GM19238 (cell line): Measurements from ENCODE around the gene NTSR2.
"Not testable (repeated sequence)": the region's sequence is repeated elsewhere in the genome, so short reads cannot be mapped to it uniquely, and the experiment has no call there.

Experiments
- DNase-seq: peaks from one replicate; pipeline ENCODE4 v3.0.0; 2011; ENCODE audit warnings: low spot score; ENCODE audit not compliant: insufficient read length

NTSR2 gene

DNA sequence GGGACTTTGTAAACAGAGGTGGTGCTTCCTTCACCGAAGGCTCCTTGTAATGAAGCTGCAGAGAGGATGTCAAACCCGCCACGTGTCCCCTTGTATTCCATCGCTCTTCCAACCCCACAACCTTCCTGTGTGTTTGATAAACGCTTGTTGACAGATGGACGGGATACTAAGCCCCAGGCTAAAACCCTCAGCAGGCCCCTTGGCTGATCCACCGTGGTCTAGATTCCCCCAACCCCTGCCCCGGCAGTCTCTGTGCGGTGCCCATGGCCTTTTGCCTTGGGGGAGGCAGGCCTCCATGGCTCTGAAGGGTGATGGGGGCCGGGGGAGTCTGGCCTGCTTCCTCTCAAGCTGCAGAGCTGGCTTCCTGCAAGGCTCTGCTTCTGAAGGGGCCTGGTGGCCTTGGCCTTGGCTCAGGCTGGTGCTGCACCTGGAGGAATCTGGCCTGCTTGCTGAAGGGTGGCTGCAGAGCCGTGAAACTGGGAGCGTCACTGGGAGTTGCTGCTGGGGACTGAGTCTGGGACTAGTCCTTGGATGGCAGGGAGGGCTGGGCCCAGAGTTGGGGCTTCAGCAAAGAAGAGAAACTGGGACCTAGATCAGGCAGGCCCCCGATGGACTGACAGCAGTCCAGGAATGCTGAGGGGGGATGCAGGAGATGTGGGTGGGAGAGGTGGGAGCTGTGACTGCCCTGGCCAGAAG is 9.6 kb upstream of the NTSR2 start:
- no peak for DNase-seq

DNA sequence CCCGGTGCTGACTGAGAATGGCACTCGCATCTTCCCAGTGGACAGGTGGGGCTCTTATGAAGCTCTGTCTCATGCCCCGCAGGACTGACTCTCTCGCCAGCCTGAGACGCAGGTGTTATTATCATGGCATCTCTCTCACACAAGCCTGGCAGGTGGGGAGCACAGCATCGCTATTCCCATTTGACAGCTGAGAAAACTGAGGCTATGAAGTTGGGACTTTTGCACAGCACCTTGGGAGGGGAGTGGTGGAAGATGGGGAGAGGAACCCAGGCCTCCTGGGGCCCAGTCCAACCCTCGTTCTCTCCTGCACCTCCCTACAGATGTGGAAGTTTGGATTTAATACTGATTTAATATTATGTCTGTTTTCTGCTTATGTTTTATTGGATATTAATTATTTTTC is 9.0 kb upstream of the NTSR2 start:
- DNase-seq, result no peak

DNA sequence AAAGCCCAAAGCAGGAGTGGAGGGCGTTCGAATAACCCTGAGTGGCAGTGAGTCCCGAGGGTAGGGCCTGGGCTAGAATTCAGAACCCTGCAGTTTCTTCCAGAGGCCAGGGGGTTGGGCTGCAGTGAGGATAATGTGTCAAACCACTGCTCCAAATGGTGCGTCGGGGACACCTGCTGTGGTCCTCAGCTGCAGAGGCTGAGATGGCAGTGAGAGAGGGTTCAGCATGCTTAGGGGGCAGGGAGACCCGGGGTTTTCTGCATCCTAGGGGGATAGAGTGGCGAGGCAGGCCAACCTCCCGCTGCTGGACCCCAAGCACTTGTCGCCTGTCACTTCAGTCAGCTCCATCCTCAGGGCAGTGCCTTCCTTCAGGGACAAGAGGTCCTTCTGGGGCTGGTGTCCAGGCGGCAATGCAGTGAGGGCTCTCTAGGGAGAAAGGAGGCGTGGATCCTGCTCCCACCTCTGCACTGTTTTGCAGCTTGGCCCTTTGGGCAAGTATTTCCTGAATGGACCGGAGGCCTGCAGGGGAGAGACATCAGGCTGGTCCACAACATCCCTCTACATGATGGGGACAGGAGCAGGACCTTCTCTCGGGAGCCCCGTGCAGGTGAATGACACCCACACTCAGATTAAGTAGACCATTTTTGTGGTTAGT is 8.4 kb upstream of the NTSR2 start:
- DNase-seq, result no peak

DNA sequence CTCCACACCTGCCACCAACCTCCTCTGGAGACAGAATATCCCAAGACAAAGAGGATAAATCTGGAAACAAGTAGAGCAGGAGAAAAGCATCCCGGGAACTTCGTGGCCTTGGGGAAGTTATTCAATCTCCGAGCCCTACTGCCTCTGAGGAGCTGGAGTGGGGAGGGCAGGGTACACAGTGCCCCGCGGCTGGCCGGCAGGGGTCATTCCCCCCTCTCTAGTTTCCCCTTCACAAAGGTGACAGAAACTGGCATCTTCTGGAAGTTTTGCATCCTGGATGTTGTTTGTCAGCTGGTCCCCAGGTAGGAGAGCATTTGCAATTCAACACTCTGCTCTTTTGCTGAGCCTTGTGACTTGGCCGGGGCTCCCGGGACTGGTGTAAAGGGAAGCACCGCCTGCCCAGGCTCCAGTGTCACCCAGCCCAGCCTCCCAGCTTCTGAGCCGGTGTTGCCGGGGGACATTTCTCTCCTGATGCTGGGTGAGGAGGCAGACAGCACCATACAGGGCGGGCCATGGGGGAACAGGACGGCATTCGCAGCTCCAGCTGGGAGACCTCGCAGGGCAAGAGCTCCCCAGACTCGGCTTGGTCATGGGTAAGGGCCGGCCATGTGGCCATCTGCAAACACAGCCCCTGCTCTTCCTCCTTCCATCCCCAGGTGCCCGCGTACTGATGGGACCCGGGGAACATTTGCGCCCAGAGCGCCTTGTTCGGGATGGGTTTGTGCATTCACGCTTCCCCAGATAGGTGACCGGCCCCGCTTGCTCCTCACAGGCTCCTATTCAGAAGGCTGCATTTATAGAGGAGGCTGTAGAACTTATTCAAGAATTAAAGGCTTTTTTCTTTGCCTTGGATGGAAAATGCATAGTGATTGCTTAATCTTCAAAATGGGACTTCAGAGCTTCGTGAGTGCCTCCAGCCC is 7.4 kb upstream of the NTSR2 start:
- no peak for DNase-seq

DNA sequence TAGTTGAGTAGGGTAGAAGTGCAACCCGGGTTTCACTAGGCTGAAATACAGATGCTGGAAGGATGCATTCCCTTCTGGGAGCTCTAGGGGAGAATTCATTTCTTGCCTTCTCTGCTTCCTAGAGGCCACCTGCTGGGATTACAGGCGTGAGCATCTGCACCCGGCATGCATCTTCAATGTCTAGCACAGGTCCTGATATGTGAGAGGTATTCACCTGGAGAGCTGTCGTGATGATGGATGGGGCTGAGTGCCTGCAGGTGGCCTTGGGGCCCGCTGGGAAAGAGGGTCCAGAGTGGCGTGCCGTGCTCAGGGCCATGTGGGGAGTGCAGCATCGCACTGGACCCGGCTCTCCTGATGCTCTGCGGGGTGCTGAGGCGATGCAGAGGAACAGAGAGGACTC is 6.6 kb upstream of the NTSR2 start:
- DNase-seq, result no peak

DNA sequence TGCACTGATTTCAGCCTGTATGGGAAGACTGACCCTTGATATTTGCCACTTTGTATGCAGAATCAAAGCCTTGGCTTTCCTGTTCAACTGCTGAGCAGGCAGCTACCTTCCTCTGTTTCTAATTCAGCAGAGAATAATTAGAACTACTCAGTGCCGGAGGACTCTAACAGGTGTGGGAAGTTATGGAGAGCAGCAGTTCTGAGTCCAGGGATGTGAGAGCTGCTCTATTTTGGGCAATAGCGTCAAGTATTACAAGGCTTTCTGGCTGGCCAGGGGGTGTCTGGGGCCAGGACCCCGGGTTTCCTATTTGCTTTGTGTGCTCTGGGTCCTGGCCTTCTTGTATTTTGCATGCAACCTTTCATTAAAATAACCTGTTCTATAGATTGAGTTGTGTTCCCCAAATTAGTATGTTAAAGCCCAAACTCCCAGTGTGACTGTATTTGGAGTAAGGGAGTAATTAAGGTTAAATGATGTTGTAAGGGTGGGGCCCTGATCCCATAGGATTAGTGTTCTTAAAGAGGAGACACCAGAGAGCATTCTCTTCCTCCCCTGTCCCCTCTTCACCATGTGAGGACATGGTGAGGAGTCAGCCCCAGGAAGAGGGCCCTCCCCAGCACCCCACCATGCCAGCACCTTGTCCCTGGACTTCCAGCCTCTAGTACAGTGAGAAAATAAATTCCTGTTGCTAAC is 5.6 kb upstream of the NTSR2 start:
- no peak for DNase-seq

DNA sequence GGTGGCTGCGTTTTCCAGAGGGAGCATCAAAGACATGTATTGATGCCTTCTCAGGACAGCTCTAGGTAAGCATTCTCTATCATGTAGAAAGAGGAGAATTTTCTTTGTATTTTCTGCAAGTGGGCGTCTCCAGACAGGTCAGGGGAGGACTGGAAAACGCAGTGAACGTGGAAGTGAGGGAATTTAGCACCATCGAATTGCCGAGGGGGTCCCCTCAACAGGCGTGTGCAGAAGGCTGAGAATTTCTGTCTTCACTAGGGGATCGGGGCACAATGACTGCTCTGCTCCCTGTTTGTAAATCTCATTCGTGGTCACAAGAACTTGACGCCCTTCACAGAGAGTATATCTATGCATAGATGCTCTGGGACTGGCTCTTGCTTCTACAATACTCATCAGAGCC is 5.0 kb upstream of the NTSR2 start:
- DNase-seq, result no peak

DNA sequence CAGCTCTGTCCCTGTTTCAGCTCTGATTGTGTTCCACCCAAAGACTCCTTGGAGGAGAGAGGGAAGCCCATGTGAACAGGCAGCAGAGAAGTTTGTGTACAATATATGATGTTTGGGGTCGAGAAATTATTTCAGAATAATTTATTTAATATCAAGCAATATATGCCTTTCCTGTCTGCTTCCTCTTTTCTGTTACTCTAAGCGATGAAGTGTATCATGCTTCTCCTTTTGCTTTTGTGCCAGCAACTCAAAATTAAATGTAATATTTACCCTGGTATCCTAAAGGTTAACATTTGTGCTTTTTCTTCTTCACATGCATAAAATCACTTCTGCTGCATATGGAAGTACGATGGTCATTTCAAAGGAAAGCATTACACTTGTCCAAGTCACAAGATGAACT is 2.4 kb upstream of the NTSR2 start:
- DNase-seq, result no peak

DNA sequence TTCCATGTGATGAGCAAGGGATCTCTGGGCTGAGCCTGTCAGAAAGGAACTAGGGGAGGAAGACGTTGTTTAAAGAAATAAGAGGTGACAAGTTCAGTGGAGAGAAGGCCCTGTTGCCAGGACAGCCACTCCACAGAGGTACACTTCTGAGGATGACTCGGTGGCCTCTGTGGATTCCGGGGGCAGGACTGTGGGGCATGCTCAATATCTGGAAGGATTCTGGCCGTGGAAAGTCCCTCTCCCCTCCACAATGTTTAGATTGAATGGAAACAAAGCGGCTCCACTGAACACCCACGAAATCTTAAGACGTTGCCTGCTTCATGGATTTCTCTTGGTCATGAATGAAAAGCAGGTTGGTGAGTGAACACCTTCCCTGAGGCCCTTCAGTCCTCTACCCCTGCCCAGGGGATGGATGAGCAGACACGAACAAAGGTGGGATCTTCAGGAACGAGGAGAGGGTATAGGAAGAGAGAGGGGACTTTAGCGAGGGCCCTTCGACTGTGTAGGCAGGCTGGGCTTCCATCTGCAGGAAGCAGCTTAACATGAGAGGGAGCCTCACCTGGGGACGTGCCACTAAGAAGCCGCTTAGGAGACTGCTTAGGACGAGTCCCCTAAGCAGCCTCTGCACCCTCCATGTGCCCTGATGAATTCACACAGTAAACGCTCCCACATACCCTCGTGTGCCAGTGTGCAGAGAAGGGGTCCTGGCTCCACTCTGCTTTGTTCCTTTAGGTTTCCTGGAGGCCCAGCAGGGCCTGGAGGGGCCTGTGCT is 1.9 kb downstream of the NTSR2 start:
- no peak for DNase-seq

DNA sequence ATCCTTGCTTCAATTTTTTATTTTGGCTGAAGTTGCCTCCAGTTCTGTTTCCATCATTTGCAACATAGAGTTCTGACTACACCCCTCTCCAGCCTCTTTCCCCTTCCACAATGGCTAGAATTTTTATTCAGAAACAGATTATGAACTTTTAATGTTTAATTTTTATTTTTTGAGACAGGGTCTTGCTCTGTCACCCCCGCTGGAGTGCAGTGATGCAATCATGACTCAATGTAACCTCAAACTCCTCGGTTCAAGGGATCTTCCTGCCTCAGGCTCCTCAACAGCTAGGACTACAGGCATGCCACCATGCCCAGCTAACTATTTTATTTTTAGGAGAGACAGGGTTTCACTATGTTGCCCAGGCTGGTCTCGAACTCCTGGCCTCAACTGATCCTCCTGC is 2.8 kb downstream of the NTSR2 start:
- DNase-seq, result no peak

DNA sequence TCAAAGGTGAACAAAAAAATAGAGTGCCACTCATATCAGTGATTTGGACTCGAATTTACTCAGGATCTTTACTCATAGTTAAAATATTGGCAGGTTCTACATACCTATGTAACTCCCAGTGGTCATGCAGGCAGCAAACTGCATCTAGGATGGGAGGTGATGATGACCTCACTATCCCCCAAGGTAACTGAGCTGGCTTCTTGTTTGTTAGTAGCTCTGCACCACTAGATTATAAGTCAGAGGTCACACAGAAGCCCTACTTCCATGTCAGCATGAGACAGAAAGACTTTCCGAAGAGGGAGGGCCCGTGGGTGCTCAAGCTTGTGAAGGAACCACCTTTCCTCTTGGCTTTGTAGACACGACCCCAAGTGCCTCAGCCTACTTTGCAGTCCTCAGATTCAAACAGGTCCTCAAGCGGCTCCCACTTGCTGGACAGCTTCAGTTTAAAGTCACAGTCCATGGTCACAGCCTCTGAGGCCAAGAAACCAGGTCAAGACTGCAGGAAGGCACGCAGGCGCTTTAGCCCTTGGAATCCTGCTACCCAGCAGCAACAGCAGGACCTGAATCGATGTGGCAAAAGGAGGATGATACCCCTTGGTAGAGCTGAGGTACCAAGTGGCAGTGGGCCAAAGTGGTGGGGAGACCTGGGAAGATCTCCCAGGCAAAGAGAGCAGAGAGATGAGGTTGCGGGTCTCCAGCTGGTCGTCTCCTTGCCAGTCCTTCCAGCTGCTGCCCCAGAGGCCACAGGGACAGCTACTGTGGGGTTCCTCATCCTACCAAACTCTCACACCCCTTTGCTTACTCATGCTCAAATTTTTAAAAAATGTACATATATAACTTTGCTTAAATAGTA is 4.3 kb downstream of the NTSR2 start:
- no peak for DNase-seq

DNA sequence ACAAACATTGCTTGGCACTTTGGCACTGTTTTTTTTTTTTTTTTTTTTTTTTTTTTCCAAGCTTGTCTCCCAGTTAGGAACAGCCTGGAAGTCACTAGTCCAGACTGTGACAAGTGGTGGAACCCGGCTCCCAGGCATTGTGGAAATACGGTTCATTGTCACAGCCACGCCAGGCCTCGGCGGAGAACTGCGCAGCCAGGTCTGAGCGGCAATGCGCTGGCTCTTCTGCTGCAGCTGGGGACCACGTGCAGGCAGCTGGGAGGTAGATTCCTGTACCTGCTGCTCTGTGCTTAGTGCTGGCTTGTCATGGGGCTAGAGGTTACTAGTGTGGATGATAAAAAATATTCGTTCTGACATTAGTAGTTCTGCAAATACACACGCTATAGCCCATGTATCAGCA is 5.0 kb downstream of the NTSR2 start:
- DNase-seq, result no peak

DNA sequence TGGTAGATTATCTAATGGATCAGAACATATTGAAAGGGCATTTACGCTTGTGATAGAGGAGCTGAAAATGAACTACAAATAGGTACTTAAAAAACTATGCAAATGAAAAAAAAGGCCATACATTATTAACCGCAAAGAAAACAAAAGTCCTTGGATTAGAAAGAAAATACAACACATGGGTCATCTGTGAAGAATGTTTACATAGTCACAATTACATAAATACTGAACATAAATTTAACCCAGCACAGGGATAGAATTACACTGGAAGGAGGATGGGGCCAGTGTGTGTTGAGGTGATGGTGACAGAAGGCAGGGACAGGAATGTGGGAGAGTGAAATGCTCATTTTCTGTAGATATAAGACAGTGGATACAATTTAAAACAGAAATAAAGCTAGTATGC is 6.6 kb downstream of the NTSR2 start:
- DNase-seq, result no peak

DNA sequence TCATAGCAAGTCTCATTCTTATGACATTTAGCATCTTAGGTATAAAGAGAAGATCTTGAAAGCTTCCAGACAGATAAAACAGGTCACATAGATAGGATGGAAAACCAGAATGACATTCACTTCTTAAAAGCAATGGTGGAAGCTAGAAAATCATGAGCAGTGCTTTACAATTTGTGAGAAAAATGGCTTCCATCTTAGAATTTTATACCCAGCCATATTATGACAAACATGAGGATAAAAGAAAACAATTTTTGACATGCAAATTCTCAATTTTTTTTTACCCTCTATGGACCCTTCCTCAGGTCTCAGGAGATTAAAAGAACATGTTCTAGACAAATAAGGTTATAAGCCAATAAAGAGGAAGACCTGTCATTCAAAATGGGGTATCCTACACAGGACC is 7.1 kb downstream of the NTSR2 start:
- DNase-seq, result no peak

DNA sequence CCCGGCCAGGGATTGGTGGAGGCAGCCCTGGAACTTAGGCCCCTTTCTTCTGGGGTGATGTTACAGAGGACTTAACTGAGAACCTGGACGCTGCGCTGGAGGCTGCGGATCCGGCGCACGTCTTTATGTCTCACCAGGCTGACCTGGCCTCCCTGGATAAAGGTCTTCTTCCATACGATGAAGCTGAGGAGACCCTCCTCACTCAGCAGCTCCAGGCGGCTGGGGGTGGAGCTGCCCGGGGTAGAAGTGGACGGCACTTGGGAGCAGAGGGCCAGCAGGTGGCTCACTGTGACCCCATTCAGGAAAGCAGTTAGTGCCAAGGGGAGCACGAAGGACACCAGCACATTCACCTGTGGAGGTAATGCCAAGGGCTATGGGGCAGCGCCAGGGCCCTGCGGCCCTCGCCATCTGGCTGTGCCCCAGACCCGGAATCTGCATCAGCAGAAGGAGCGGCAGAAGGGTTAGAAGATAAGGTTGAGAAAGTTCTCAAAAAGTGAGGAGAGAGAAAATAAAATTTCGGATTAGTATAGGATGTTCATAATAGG is 8.0 kb downstream of the NTSR2 start:
- no peak for DNase-seq

DNA sequence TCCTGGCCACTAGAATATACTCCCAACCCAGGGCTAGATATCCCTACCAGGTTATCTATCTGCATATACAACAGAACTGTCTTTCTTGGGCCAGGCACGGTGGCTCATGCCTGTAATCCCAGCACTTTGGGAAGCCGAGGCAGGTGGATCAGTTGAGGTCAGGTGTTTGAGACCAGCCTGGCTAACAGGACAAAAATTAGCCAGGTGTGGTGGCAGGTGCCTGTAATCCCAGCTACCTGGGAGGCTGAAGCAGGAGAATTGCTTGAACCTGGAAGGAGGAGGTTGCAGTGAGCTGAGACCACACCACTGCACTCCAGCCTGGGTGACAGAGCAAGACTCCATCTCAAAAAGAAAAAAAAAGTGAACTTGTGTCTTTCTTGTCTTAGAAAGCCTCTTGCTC is 9.6 kb downstream of the NTSR2 start:
- DNase-seq, result not testable (repeated sequence)

DNA sequence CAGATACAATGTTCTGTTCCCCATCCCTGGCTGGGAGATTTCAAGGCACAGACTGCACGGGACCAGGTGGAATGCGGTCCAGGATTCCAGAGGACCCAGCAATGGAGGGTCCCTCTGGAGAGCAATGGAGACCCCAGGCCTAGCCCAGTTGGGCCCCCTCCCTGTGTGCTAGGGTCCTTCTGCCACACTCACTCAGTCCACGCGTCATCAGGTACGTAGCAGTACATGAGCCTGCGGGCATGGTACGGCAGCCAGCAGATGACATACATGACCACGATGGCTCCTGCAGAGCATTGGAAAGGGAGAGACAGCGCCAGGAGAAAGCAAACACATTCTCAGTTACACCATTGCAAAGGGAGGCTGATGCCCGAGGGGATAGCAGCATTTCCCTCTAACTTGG is 10.1 kb downstream of the NTSR2 start:
- DNase-seq, result no peak

DNA sequence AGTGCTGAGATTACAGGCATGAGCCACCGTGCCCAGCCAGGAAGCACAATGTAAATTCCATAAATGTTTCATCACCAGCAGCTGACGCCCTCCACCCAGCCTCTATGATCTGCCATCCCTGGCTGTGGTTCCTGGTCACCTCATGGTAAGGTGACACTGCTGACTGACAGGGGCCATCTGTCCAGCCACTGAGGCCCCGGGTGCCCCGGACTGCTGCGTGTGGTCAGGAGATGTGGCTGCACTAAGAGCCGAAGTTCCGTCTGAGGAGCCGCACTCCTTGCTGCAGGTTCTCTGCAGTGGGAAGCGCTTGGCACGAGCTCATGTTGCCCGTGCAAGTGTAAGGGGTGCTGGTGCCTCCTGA is 10.9 kb downstream of the NTSR2 start:
- no peak for DNase-seq

DNA sequence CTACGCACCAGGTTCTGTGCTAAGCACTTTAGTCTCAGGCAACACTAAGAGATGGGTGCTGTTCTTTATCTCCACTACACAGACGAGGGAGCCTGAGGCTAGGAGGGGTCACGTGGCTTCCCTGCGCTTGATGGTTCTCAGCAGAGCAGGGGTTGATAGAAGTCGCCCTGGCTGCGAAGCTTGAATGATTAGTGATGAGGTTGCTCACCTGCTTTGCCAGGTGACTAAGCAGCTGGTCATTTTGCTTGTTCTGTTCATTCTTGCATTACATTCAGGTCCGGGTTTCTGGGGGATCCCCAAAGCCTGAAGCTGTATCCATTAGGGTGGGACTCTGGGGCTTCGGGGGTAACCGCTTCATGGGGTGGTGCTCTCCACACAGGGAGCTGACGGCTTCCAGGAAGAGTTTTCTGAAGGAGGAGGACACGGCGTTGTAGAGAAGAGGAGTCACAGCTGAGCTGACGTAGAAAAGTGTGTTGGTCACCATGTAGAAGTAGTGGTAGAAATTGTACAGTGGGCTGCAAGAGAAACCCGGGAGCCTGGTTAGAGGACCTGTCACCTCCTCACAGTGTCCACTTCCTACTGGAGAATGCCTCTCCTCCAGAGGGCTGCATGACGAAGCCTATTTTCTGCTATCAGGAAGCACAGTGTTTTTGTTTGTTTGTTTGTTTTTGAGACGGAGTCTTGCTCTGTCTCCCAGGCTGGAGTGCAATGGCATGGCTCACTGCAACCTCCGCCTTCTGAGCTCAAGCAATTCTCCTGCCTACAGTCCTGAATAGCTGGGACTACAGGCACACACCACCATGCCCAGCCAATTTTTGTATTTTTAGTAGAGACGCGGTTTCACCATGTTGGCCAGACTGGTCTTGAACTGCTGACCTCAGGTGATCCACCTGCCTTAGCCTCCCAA is 11.5 kb downstream of the NTSR2 start:
- DNase-seq, result no peak
